Body of pancreas (tissue), 4 donors: ENCODE data around the gene ANKRD17. TPM values are rescaled to one million over a fixed set of nuclear protein-coding genes. Genes with fewer than 3 reads are reported as not detected.

ENCODE experiments used
- ATAC-seq: fragments of 150-250 bp; one replicate; pipeline ENCODE4 v1.9.1; 2016
- DNase-seq, 4 donors: peaks; one replicate each; pipeline ENCODE4 v3.0.0-alpha.2; 2019
- H3K27ac ChIP-seq, 4 donors: fragments of 200-600 bp; sonication (generic); 1 replicate in 3 of 4; 2 replicates in 1 of 4; pipeline versions ENCODE4 v1.5.1 to v1.6.1; 2016 to 2019; ENCODE audit warnings: mild to moderate bottlenecking in 1 of 4, mixed read lengths in 1 of 4, moderate library complexity in 1 of 4
- H3K27me3 ChIP-seq, 2 donors: fragments of 200-600 bp; sonication (generic); one replicate each; pipeline ENCODE4 v1.6.0; 2016; ENCODE audit warnings: mild to moderate bottlenecking in 1 of 2
- H3K36me3 ChIP-seq, 2 donors: fragments of 200-600 bp; sonication (generic); replicated peaks in 1 of 2; 2 replicates each; pipeline ENCODE4 v1.5.1; 2016; ENCODE audit warnings: low read depth in 2 of 2; ENCODE audit not compliant: insufficient read depth in 1 of 2
- H3K4me1 ChIP-seq: fragments of 200-600 bp; sonication (generic); one replicate; pipeline ENCODE4 v1.6.0; 2016
- H3K4me3 ChIP-seq, 2 donors: fragments of 200-600 bp; sonication (generic); 1 replicate in 1 of 2; 2 replicates in 1 of 2; pipeline ENCODE4 v1.5.1; 2016 to 2019
- H3K9me3 ChIP-seq, 3 donors: fragments of 200-600 bp; sonication (generic); 1 replicate in 2 of 3; 2 replicates in 1 of 3; pipeline ENCODE4 v1.5.1; 2016
- CTCF ChIP-seq, 7 experiments: fragments of 450-650 bp in 4 of 7; fragments of 200-600 bp in 3 of 7; sonication (generic) in 3 of 7; IDR thresholded peaks; one replicate each; pipeline ENCODE4 v1.5.1; 2016 to 2019; ENCODE audit warnings: antibody characterized with exemption in 7 of 7
- POLR2A ChIP-seq, 3 donors: fragments of 450-650 bp; IDR thresholded peaks; one replicate each; pipeline ENCODE4 v1.6.1; 2016; ENCODE audit warnings: antibody characterized with exemption in 3 of 3, mild to moderate bottlenecking in 2 of 3
- WGBS, 2 donors: methylation state at CpG; one replicate each; pipeline ENCODE4 v1.1.5; 2017; 5-methylcytosine and 5-hydroxymethylcytosine counted together
- intact Hi-C: fragments of 100-400 bp; cut with DNase I; formaldehyde crosslinking; loops from one replicate; pipeline ENCODE4 v1.15.1; 2023
- total RNA-seq, 2 donors: library from RNA; depleted of rRNA; stranded (reverse); fragments of >200 nt; gene quantifications; one replicate each; pipeline ENCODE4 v1.1.0, GENCODE V29; 2016

ANKRD17 gene
- total RNA-seq, 2 donors from 2014 or later: 32.4 to 36.3 TPM

GRCh38 chr4:73250642-73251041 lies 8.0 kb downstream of the ANKRD17 start:
- TF ChIP-seq CTCF (IDR thresholded peaks at IDR 0.05) (no peak), POLR2A (IDR thresholded peaks at IDR 0.05) (no peak)
- Histone ChIP-seq H3K27me3 (no peaks in the 10 kb centered on the region), H3K4me3 (no peak overlapping the region), H3K9me3 (no peaks in the 10 kb centered on the region), H3K27ac (no peak overlapping the region), H3K36me3 (no peaks in the 10 kb centered on the region), H3K4me1 (peaks cover 30% of the 10 kb centered on the region)
- WGBS, 2 donors: 93 to 95% methylated on average over 9 of the region's 9 CpGs
- no peak for DNase-seq
- intact Hi-C loops: no loop called here
- no peak for ATAC-seq

- Histone ChIP-seq H3K4me3 (no peak overlapping the region), H3K4me1 (peaks cover 18% of the 10 kb centered on the region), H3K27me3 (no peaks in the 10 kb centered on the region), H3K9me3 (no peaks in the 10 kb centered on the region), H3K36me3 (no peaks in the 10 kb centered on the region), H3K27ac (no peak overlapping the region)
- DNase-seq (no peak), ATAC-seq (no peak)
- TF ChIP-seq POLR2A (IDR thresholded peaks at IDR 0.05): no peak
- TF ChIP-seq CTCF (IDR thresholded peaks at IDR 0.05): no peak
- intact Hi-C loops: no loop called here
Observed at GRCh38 chr4:73248821-73249220, 9.8 kb downstream of the ANKRD17 start.

GRCh38 chr4:73248416-73248815 lies 10.2 kb downstream of the ANKRD17 start:
- 67 to 75% methylated on average over 1 of the region's 1 CpG for WGBS, 2 donors
- intact Hi-C loops: no loop called here
- Histone ChIP-seq H3K4me3 (no peak overlapping the region), H3K4me1 (peaks cover 14% of the 10 kb centered on the region), H3K9me3 (no peaks in the 10 kb centered on the region), H3K36me3 (no peaks in the 10 kb centered on the region), H3K27me3 (no peaks in the 10 kb centered on the region), H3K27ac (no peak overlapping the region)
- no peak for TF ChIP-seq CTCF (IDR thresholded peaks at IDR 0.05)
- no peak for TF ChIP-seq POLR2A (IDR thresholded peaks at IDR 0.05)
- DNase-seq (no peak), ATAC-seq (no peak)

GRCh38 chr4:73247100-73247499 lies 11.5 kb downstream of the ANKRD17 start:
- no peaks in the 10 kb centered on the region for H3K27me3 ChIP-seq
- H3K4me1 ChIP-seq: peaks cover 5% of the 10 kb centered on the region
- H3K27ac ChIP-seq: no peak overlapping the region
- no peaks in the 10 kb centered on the region for H3K9me3 ChIP-seq
- DNase-seq (no peak), ATAC-seq (no peak)
- no peak for TF ChIP-seq CTCF (IDR thresholded peaks at IDR 0.05)
- intact Hi-C loops: no loop called here
- no peak overlapping the region for H3K4me3 ChIP-seq
- no peaks in the 10 kb centered on the region for H3K36me3 ChIP-seq

- Histone ChIP-seq H3K36me3 (no peaks in the 10 kb centered on the region), H3K9me3 (no peaks in the 10 kb centered on the region), H3K27me3 (no peaks in the 10 kb centered on the region), H3K4me3 (no peak overlapping the region), H3K27ac (no peak overlapping the region), H3K4me1 (no peaks in the 10 kb centered on the region)
- ATAC-seq (no peak), DNase-seq (no peak)
- intact Hi-C loops: no loop called here
- TF ChIP-seq POLR2A (IDR thresholded peaks at IDR 0.05): no peak
- 76 to 81% methylated on average over 2 of the region's 2 CpGs for WGBS, 2 donors
Observed at GRCh38 chr4:73245955-73246354, 12.6 kb downstream of the ANKRD17 start.
